Left kidney (tissue), 2 donors: Measurements from ENCODE around the gene ZBTB40. TPM values are rescaled to one million over a fixed set of nuclear protein-coding genes. Genes with fewer than 3 reads are reported as not detected.

ENCODE experiments used
- DNase-seq: peaks from one replicate; pipeline ENCODE4 v3.0.0-alpha.2; 2013
- polyA plus RNA-seq: library from polyadenylated mRNA; unstranded; fragments of 120-200 nt; gene quantifications from one replicate; pipeline ENCODE4 v1.2.1, GENCODE V29; 2013; ENCODE audit not compliant: insufficient read length

The ZBTB40 gene
- polyA plus RNA-seq, 1 donor, result 25.3 TPM

DNA sequence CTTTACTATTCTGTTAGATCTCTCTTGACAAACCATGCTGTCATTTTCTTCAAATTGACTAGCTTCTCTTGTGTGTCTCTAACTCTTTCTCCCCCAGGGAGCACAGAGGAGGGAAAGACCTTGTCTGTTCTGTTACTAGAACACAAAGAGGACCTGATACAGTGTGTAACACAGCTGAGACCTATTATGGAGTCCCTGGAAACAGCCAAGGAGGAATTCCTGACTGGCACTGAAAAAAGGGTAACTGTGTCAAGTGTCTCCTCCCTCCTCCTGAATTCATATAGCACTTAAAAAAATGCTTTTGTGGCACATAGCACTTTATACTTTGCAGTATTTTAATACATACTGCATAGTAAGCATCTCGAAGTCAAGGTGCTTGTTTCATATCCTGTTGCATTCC, 50.6 kb downstream of the ZBTB40 start:
- DNase-seq, result no peak

DNA sequence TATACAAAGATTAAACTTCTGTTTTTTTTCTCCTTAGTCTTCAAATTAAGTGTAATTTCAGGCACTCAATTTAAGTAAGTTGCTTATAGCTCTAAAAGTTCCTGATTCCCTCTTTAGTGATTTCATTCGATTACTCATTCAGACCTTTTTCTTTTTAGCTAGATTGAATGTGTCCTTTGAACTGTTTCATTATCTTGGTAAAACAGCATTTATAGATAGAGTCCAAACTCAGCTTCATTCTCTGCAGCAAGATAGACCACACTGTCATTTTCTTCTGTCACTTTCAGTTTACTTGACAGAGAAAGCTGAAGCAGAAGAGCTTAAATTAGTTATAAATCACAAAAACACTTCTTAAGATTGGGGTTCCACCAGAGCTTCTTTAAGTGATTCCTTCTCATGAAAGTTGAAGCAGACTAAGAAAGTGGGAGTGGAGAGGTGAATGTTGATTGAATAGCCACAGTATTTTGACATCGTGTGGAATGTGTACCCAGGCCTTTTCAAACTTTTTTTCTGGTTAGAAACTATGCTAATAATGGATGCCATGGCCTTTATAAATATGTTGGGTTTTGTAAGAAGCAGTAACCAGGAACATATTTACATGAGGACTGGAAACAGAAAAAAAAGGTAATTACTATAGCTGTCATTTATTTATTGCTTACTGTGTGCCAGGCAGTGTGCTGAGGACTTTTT, 52.2 kb downstream of the ZBTB40 start:
- no peak for DNase-seq

GRCh38 chr1:22506130-22506692, 54.6 kb downstream of the ZBTB40 start:
- DNase-seq, result no peak

DNA sequence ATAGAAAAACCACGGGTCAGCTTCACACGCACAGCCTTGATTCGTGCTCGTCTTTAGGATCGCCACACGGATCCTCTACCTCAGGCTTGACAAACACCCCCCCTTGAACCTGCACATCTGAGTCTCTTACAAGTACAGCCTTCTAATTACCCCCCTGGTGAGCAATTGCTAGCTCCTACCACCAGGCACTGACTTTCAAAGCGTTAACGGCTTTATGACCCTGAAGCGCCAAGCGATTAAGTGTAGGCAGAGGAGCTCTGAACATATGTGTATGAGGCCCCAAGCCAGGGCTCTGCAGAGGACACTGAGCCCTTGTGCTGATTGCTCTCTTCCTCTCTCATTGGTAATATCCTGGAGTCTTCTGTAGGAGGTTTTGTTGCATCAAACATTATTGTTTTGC, 55.9 kb downstream of the ZBTB40 start:
- no peak for DNase-seq

GRCh38 chr1:22508329-22508728, 56.7 kb downstream of the ZBTB40 start:
- DNase-seq, result no peak

GRCh38 chr1:22508991-22509390, 57.3 kb downstream of the ZBTB40 start:
- no peak for DNase-seq

DNA sequence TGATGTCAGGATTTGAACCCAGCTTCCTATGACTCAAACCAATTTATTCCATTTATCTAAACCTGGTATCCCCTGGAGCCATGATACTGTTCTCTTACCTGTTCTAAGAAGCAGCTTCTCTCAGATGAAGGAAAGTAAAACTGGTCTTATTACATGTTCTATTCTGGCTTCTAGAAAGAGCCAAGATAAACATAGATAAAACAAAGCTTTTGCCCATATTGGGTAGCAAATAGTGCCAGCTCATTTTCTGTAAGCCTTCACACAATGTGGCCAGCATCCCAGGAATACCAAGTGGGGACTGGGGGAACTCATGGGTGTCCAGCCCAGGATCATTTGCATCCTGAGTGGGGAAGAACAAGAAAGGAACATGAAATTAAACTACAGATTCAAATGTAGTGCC, 58.2 kb downstream of the ZBTB40 start:
- DNase-seq, result no peak

- no peak for DNase-seq
These were observed 61.2 kb downstream of the ZBTB40 start for GRCh38 chr1:22512873-22513272.

- DNase-seq, result no peak
These were observed 65.4 kb downstream of the ZBTB40 start for GRCh38 chr1:22516906-22517571.

DNA sequence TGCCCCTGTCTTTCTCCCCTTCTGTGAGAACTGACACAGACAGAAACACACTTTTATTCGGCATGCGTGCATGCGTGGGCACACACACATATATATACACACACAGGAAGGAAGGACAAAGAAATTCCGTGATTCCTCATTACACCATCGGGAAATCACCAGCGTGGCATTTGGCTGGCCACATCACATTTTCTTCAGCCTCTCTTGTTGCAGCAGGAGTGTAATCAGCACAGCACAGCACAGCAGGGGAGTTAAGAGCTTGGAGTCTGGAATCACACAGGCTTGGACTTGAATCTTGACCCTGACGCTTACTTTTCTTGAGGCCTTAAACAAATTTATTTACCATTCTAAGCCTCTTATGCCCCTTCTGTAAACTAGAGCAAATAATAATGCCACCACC, 66.3 kb downstream of the ZBTB40 start:
- DNase-seq, result no peak

DNA sequence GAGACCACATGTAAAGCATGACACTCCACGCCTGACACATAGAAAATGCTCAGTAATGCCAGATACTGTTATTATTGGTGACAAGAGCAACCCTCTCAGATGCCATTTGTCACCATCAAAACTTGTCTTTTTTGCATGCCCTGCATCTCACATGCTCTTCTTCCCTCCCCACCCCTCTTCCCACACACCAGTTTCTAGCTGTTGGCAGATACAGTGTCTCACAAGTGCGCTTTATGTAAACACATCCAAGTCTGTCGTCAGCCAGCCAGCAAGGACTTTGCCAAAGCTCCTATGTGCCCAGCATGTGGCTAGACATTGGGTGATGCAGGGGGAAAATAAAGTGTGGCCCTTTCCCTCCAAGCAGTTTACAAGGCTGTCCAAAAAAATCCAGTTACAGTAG, 66.7 kb downstream of the ZBTB40 start:
- DNase-seq, result no peak

- no peak for DNase-seq
These were observed 69.2 kb downstream of the ZBTB40 start for GRCh38 chr1:22520871-22521270.

- no peak for DNase-seq
These were observed 70.0 kb downstream of the ZBTB40 start for GRCh38 chr1:22521692-22522091.

GRCh38 chr1:22522221-22522743, 70.6 kb downstream of the ZBTB40 start:
- no peak for DNase-seq

GRCh38 chr1:22524481-22524880, 72.8 kb downstream of the ZBTB40 start:
- DNase-seq, result no peak

DNA sequence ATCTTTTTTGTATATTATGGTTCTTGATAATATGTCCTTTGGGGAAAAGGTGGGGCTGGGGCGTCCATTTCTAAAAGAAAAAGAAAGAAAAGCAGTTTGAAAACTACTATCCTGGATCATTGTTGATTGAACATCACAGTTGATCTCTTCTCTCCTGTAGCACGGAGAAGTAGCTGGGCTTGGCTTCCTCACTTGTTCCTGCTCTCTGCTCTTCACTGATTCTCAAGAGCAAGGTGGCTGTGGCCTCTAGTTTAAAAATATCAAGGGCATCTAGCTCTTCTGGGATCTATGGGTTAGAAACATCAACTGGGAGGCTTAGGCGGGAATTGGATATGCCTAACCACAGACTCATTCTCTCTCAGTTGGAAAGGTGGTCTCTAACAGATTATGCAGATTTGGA, 73.6 kb downstream of the ZBTB40 start:
- DNase-seq, result no peak

GRCh38 chr1:22525646-22526045, 74.0 kb downstream of the ZBTB40 start:
- no peak for DNase-seq

- DNase-seq, result no peak
These were observed 74.4 kb downstream of the ZBTB40 start for GRCh38 chr1:22526098-22526497.

GRCh38 chr1:22526677-22527076, 75.0 kb downstream of the ZBTB40 start:
- DNase-seq, result no peak

- no peak for DNase-seq
These were observed 75.5 kb downstream of the ZBTB40 start for GRCh38 chr1:22527122-22527521.

DNA sequence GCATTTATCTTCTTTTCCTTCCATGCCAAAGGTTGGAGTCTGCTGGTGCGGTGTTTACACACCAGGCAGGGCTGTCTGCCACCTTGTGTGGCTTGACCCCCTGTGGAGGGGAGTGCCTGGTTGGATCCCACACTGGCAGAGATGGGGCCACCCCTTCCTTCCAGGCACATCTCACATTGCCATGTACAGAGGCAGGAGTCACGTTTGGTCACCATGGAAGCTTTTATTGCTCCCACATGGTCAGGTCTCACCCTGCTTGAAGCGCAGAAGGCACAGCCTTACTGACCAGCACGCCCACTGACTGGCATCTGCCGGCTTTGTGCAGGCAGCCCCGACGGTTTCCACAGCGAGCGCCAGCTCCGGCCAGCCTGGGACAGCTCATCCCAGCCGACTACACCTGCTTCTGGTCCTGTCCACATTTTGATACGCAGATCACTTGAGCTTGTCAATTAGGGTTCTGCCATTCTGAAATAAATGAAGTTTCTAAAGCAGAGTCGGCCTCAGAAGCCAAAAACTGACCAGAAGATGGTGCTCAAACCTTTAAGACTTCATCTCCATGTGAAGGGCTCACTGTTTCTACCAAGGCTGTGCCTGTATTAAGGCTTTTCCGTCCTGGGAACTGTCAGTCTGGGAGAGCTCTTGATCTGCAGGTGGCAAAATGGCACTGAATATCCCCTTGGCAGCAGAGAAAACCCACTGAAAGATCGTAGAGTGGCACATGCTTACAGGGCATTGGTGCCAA, 76.1 kb downstream of the ZBTB40 start:
- peak; percentile 49 for DNase-seq

DNA sequence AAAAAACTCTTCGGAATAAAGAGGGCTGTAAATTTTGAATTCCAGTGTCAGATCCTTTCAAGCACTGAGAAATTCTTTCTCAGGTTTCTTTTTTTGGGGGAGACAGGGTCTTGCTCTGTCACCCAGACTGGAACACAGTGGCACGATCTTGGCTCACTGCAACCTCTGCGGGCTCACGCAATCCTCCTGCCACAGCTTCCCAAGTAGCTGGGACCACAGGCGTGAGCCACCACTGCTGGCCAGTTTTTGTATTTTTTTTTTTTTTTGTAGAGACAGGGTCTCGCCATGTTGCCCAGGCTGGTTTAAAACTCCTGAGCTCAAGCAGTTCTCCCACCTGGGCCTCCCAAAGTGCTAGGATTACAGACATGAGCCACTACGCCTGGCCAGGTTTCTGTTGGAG, 76.8 kb downstream of the ZBTB40 start:
- no peak for DNase-seq
